Coronary artery (tissue), 2 donors: Measurements from ENCODE around the gene LMO1.

Experiments
- DNase-seq: peaks from one replicate; pipeline ENCODE4 v3.0.0-alpha.2; 2017; ENCODE audit warnings: low spot score
- H3K27ac ChIP-seq, 2 donors: fragments of 200-600 bp; sonication (generic); one replicate each; pipeline ENCODE4 v1.5.1; 2016 to 2019
- H3K4me3 ChIP-seq: fragments of 200-600 bp; sonication (generic); 2 replicates; pipeline ENCODE4 v1.5.1; 2016; ENCODE audit warnings: mild to moderate bottlenecking, moderate library complexity
- CTCF ChIP-seq: fragments of 200-600 bp; sonication (generic); IDR thresholded peaks from one replicate; pipeline ENCODE4 v1.5.1; 2019; ENCODE audit warnings: antibody characterized with exemption

LMO1 gene

GRCh38 chr11:8269636-8270035, 6.0 kb upstream of the LMO1 start:
- TF ChIP-seq CTCF = no peak
- DNase-seq = no peak
- Histone ChIP-seq H3K4me3 (no peak overlapping the region), H3K27ac (no peak overlapping the region)

GRCh38 chr11:8268530-8269400, 5.1 kb upstream of the LMO1 start:
- Histone ChIP-seq H3K4me3 (peak overlapping the region; percentile 65), H3K27ac (no peak overlapping the region)
- DNase-seq = peak; percentile 61
- TF ChIP-seq CTCF = no peak

- Histone ChIP-seq H3K4me3 (peak overlapping the region; percentile 65), H3K27ac (no peak overlapping the region)
- DNase-seq = no peak
- no peak for TF ChIP-seq CTCF
Measured at GRCh38 chr11:8267831-8268529, 4.3 kb upstream of the LMO1 start.

- H3K4me3 ChIP-seq = no peak overlapping the region
- no peak for TF ChIP-seq CTCF
- no peak overlapping the region for H3K27ac ChIP-seq
- DNase-seq = no peak
Measured at GRCh38 chr11:8267280-8267679, 3.6 kb upstream of the LMO1 start.

- H3K27ac ChIP-seq = no peak overlapping the region
- DNase-seq = no peak
- TF ChIP-seq CTCF = no peak
- no peak overlapping the region for H3K4me3 ChIP-seq
Measured at GRCh38 chr11:8266246-8267241, 2.9 kb upstream of the LMO1 start.

GRCh38 chr11:8265681-8266241, 2.1 kb upstream of the LMO1 start:
- DNase-seq = no peak
- TF ChIP-seq CTCF = no peak
- H3K4me3 ChIP-seq = no peak overlapping the region
- H3K27ac ChIP-seq = no peak overlapping the region
